GM23338 (cell line): ENCODE results near the gene ZFC3H1.

Experiments
- TF ChIP-seq, protein P1 (sequence below), 2 experiments: fragments of 200-600 bp in 1 of 2; sonication (generic) in 1 of 2; conservative IDR thresholded peaks; 2 replicates each; pipeline versions ENCODE4 v1.5.1 to v1.6.1; 2016 to 2017; ENCODE audit warnings: antibody characterized with exemption in 2 of 2, low read depth in 2 of 2, mild to moderate bottlenecking in 2 of 2, moderate library complexity in 1 of 2
- TF ChIP-seq, protein P2 (sequence below): IDR thresholded peaks from one replicate; pipeline ENCODE4 v1.6.1; 2018; ENCODE audit warnings: antibody characterized with exemption; ENCODE audit not compliant: unreplicated experiment

DNA sequence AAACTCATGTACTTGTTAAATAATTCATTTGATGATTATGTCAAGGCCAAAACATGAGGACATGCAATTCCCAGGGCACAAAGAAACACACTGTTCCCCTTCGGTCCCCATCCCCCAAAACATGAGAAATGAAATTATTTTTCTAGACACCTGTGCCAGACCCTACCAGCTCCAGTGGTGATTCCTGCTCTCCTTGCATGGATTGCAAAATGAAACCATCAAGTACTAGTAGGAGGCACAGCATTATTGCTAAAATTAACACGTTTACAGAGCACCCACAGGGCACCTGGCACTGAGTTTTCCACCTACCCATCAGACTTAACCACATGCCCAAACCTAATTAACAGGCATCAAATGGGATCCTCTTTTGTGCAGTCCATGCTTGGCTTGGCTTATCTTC, 76.6 kb downstream of the ZFC3H1 start:
- TF ChIP-seq, protein P1, sequence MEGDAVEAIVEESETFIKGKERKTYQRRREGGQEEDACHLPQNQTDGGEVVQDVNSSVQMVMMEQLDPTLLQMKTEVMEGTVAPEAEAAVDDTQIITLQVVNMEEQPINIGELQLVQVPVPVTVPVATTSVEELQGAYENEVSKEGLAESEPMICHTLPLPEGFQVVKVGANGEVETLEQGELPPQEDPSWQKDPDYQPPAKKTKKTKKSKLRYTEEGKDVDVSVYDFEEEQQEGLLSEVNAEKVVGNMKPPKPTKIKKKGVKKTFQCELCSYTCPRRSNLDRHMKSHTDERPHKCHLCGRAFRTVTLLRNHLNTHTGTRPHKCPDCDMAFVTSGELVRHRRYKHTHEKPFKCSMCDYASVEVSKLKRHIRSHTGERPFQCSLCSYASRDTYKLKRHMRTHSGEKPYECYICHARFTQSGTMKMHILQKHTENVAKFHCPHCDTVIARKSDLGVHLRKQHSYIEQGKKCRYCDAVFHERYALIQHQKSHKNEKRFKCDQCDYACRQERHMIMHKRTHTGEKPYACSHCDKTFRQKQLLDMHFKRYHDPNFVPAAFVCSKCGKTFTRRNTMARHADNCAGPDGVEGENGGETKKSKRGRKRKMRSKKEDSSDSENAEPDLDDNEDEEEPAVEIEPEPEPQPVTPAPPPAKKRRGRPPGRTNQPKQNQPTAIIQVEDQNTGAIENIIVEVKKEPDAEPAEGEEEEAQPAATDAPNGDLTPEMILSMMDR (conservative IDR thresholded peaks at IDR 0.05; ENCODE audit: low read depth in 2 of 2), result no peak
- TF ChIP-seq, protein P2, sequence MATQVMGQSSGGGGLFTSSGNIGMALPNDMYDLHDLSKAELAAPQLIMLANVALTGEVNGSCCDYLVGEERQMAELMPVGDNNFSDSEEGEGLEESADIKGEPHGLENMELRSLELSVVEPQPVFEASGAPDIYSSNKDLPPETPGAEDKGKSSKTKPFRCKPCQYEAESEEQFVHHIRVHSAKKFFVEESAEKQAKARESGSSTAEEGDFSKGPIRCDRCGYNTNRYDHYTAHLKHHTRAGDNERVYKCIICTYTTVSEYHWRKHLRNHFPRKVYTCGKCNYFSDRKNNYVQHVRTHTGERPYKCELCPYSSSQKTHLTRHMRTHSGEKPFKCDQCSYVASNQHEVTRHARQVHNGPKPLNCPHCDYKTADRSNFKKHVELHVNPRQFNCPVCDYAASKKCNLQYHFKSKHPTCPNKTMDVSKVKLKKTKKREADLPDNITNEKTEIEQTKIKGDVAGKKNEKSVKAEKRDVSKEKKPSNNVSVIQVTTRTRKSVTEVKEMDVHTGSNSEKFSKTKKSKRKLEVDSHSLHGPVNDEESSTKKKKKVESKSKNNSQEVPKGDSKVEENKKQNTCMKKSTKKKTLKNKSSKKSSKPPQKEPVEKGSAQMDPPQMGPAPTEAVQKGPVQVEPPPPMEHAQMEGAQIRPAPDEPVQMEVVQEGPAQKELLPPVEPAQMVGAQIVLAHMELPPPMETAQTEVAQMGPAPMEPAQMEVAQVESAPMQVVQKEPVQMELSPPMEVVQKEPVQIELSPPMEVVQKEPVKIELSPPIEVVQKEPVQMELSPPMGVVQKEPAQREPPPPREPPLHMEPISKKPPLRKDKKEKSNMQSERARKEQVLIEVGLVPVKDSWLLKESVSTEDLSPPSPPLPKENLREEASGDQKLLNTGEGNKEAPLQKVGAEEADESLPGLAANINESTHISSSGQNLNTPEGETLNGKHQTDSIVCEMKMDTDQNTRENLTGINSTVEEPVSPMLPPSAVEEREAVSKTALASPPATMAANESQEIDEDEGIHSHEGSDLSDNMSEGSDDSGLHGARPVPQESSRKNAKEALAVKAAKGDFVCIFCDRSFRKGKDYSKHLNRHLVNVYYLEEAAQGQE, result no peak
